NCI-H2227 (cell line): ENCODE data around the gene RGS9BP.
"Not testable (repeated sequence)": the region's sequence is repeated elsewhere in the genome, so short reads cannot be mapped to it uniquely, and the experiment has no call there.

Source experiments
- DNase-seq: peaks from one replicate; lab custom pipeline; 2025; ENCODE audit not compliant: unreplicated experiment; lab: John Stamatoyannopoulos, UW

Gene RGS9BP

DNA sequence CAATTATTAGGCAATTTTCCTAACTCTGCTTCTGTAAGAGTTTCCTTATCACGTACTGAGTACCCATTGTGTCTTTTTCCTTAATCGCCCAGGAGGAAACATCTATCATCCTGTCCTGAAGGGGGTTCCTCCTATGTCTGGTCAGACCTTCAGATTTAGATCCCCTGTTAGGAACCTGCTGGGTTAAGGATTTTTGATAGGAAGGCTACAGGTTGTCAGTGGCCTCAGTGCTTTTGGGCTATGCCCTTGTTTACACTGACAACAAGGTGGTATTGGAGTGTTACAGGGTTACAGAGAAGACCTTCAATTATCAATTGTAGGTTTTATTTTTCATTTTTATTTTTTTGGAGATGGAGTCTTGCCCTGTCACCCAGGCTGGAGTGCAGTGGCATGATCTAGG lies 19.2 kb downstream of the RGS9BP start:
- DNase-seq: not testable (repeated sequence)

DNA sequence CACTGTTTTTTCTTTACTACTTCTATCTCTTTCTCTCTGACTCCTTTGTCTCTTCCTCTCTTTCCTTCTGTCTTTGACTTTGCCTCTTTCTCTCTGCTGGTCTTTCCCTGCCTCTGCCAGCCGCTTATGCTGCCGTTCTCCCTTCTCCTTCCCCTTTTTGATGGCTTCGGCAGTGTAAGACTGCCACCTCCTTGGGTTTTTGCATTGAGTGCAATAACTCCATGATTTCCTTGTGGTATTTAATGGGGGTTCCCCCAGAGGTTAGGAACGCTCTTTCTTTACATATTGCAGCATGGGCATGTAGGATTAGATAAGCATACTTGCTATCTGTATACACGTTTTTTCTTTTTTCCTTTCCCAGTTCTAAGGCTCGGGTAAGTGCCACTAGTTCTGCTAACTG lies 19.9 kb downstream of the RGS9BP start:
- not testable (repeated sequence) for DNase-seq

DNA sequence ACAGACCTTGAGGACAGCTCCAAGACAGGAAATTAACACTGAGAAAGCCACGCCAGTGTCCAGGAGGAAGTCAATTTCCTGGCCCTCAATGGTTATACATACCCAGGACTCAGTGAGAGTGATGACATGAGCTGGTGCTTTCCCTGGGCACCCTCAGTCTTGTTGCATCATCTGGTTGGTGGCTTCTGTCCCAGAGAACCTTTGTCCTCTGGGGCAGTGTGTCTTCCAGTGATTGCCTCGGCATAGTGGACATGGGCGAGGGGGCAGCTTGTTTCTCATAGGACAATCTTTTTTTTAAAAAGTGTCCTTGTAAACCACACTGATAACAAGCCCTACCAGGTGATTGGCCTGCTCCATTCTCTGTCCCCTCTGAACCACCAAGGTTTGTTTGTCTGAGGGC lies 21.1 kb downstream of the RGS9BP start:
- DNase-seq: not testable (repeated sequence)

DNA sequence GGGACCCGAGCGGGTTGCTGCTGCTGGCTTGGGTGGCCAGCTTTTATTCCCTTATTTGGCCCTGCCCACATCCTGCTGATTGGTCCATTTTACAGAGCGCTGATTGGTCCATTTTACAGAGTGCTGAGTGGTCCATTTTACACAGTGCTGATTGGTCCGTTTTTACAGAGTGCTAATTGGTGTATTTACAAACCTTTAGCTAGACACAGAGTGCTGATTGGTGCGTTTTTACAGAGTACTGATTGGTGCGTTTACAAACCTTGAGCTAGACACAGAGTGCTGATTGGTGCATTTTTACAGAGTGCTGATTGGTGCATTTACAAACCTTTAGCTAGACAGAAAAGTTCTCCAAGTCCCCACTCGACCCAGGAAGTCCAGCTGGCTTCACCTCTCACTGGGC lies 24.5 kb downstream of the RGS9BP start:
- not testable (repeated sequence) for DNase-seq

DNA sequence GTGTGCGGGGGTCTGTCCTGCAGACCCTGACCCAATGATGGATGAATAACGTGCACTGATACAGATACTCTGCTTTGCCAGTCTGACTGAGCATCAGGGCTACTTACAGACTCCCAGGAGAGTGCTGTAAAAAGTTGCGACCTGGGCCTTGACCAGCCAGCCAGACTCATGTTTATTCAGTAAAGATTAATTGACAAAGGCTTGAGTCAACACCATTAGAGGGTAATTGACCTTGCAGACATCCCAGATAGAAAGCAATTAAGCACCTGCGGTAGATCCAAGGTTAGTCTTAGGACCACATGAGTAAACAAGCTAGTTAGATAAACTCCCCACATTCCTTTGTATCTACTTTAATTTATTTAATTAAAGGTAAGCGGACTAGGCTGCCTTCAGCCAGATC lies 26.4 kb downstream of the RGS9BP start:
- no peak for DNase-seq

DNA sequence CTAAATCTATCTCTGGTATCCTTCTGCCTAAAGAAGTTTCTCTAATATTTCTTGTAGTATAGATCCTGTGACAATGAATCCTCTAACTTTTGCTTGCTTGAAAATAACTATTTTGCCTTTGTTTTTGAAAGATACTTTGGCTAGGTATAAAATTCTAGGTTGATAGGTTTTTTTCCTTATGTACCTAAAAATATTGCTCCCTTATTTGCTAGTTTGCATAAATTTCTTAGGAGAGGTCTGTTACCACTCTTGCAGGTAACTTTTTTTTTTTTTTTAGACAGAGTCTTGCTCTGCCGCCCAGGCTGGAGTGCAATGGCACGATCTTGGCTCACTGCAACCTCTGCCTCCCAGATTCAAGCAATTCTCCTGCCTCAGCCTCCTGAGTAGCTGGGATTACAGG lies 28.4 kb downstream of the RGS9BP start:
- DNase-seq: not testable (repeated sequence)

DNA sequence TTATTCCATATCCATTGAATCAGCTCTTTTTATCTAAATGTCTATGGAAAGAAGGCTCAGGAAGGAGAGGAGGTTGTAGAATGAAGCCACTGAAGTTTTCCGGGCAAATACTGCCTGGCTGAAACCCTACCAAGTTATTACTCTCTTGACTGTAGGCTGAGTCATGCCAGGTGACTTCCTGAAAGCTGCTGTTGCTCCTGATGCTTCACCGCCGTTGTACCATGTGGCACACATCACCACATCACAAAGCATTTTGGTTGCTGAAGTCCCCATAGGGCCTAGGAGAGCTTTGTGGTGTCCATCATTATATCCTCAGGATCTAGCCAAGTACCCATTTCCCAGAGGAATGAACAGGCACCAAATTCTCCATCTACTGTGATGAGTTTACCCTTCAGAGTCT lies 32.8 kb downstream of the RGS9BP start:
- no peak for DNase-seq

DNA sequence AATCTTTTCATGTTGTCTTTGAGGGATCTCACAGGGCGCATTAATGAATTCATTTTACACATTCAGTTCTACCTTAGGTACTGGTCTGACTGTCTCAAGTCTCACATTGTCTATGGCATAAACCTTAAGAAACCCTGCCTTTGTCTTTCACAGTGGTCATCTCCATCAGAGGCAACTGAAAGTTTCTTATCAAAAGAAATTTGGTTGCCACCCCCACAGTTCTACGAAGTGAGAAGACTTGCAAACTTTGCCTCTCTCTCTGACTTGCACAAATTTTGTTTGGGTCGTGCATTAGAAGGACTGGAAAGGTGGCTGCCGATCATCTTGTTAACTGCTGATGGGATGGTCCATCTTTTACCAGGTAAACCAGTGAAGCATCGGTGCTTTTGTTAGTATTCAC lies 33.4 kb downstream of the RGS9BP start:
- DNase-seq: no peak

DNA sequence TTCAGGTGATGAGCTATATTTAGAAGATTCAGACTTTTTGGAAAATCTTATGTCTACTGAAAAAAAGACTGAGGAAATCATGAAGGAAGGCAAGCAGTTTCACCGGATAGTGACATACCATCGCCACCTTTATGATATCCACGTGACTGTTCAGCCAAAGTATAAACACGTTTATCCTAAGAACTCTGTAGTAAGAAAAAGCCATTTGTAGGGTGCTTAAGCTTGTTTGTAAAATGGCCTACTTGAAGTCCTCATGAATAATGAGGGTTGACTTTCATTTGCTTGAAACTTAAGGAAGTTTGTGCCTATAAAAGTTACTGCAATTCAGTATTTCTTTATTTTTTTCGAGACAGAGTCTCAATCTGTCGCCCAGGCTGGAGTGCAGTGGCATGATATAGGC lies 36.1 kb downstream of the RGS9BP start:
- DNase-seq: no peak

DNA sequence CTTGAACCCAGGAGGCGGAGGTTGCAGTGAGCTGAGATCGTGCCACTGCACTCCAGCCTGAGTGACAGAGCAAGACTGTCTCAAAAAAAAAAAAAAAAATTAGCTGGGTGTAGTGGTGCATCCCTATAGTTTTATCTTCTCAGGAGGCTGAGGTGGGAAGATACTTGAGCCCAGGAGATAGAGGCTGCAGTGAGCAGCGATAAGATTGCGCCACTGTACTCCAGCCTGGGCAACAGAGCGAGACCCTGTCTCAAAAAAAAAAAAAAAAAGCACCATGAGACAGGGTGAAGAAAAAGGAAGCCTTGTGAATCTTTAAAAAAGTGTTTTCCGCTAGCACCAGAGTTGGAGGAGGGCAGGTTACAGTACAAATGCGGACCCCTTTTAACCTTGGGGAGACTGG lies 40.6 kb downstream of the RGS9BP start:
- DNase-seq: not testable (repeated sequence)

DNA sequence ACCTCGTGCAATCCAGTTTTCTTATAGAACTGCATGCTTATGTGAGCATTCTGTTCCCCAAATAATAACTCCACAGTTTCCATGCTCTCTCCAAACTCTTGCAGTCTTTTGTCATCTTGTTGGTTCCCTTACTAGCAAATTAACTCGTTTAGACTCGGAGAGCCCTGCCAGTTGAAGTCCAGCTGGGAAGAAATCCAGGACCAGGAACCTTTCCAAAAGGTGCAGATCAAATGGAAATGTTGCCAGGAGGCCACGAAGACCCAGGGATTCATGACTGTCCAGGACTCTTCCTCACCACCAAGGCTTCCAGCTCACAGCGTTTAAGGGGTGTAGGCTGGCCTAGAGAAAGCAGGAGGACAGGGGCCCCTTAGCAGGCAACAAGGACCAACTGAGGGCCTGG lies 41.8 kb downstream of the RGS9BP start:
- no peak for DNase-seq

DNA sequence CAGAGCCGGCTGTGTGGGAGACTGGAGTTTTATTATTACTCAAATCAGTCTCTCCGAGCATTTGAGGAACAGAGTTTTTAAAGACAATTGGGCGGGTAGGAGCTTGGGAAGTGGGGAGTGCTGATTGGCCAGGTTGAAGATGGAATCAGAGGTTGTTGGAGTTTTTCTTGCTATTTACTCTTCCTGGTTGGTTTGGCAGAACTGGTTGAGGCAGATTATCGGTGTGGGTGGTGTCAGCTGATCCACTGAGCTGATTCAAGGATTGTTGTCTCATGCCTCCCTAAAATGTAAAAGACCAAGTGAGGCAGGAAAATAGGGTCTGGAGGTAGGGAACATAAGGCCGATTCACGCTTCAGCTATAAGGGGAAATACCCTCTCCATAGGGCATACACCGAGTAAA lies 42.6 kb downstream of the RGS9BP start:
- DNase-seq: no peak

DNA sequence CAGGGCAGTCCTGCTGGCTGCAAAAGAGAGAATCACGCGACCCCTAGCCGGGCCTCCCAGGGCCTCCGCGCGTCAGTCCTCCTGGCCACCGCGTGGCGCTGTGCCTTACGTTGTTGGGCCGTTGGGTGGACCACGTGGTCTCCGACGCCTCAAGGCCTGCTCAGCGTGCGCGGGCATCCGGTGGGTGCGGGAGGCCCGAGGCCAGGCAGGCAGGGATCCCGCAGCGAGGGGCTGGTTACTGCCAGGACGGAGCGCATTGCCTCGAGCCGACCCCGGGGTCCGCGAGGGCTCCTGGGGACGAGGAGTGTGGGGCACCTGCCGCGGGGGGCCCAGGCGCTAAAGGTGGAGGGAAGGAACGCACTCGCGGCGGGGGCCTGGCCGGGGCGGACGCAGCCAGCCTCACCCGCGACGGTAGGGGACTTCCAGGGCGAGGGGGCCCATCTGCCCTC lies 44.0 kb downstream of the RGS9BP start, which contains the start of gene TDRD12:
TDRD12 (plus strand) TSS at position 157 of the 449 bp plus-strand sequence. CDS start 306 bp downstream, outside the sequence.
- no peak for DNase-seq

DNA sequence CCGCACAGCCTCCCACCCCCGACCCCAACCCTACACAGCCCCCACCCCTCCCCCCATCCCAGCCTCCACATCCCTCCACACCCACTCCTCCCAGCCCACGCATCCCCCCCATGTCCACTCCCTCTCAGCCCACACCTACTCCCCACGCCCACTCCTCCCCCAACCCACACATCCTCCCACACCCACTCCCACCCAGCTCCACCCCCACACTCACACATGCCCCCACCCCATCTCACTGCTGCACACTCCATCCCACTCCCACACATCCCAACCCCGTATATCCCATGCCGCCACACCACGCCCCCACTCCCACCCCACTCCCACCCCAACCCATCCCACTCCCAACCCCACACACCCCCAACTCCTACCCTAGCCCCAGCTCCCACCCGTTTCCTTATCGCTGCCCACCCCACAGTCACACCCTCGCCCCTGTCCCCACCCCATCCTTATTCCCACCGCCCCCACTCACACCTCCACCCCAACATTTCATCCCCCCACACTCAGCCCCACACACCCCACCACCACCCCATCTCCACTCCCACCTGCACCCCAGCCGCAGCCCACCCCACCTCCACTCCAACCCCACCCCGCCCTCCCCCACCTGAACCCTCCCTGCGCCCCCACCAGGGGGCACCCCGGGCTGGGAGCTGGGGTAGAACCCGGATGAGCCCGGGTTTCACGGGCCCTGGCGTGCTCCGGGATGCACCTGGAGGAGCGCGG lies 44.7 kb downstream of the RGS9BP start:
- DNase-seq: no peak

DNA sequence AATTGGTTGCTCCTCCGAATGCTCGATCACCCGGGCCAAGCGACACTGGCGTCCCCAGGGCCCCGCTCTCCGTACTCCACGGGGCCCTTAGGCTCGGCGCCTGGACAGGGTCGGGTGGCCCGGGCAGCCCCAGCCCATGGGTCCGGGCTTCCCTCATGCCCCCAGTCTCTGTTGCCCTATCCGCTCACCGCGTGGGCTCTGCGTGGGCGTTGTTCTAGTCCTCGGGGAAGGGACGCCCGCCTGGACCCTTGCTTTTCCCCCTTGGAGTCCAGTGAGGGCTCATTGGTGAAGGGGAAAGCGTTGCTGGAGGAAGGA lies 45.2 kb downstream of the RGS9BP start:
- no peak for DNase-seq
